Neural cell (in vitro differentiated cells): ENCODE measurements around the gene GPR146. TPM values are rescaled to one million over a fixed set of nuclear protein-coding genes. Genes with fewer than 3 reads are reported as not detected.

ENCODE experiments used
- H2AFZ ChIP-seq: fragments of 200-600, 300-800 bp; sonication (generic), shearing (Covaris generic); 2 replicates; pipeline ENCODE4 v1.6.0; 2014; ENCODE audit warnings: low read depth, mild to moderate bottlenecking, antibody characterized with exemption, low read length, moderate library complexity
- H3F3A ChIP-seq: fragments of 200-600 bp; shearing (Covaris generic); 2 replicates; pipeline ENCODE4 v1.6.1; 2016; ENCODE audit warnings: mild to moderate bottlenecking, moderate library complexity, mixed read lengths, antibody characterized with exemption, low read length; ENCODE audit not compliant: insufficient read depth, poor library complexity, severe bottlenecking
- H3K27ac ChIP-seq: fragments of 200-600, 300-800 bp; sonication (generic), shearing (Covaris generic); 2 replicates; pipeline ENCODE4 v1.5.1; 2014; ENCODE audit warnings: mild to moderate bottlenecking, low read length, moderate library complexity
- H3K27me3 ChIP-seq: fragments of 300-800, 200-600 bp; sonication (generic), shearing (Covaris generic); 2 replicates; pipeline ENCODE4 v1.6.0; 2014; ENCODE audit warnings: mild to moderate bottlenecking, low read depth, low read length, moderate library complexity; ENCODE audit not compliant: insufficient read depth
- H3K36me3 ChIP-seq: fragments of 300-800, 200-600 bp; sonication (generic), shearing (Covaris generic); 2 replicates; pipeline ENCODE4 v1.5.1; 2014; ENCODE audit warnings: mild to moderate bottlenecking, antibody characterized with exemption, low read length, moderate library complexity; ENCODE audit not compliant: insufficient read depth
- H3K4me2 ChIP-seq: fragments of 300-800, 200-600 bp; sonication (generic), shearing (Covaris generic); 2 replicates; pipeline ENCODE4 v1.6.0; 2014; ENCODE audit warnings: mild to moderate bottlenecking, low read length
- H3K4me3 ChIP-seq: fragments of 300-800, 200-600 bp; sonication (generic), shearing (Covaris generic); 2 replicates; pipeline ENCODE4 v1.5.1; 2014; ENCODE audit warnings: mild to moderate bottlenecking, low read length, moderate library complexity
- H3K79me2 ChIP-seq: fragments of 200-600 bp; shearing (Covaris generic); replicated peaks from 2 replicates; pipeline ENCODE4 v1.6.0; 2014; ENCODE audit warnings: mild to moderate bottlenecking, low read length, moderate library complexity; ENCODE audit not compliant: insufficient read depth
- H3K9ac ChIP-seq: fragments of 300-800, 200-600 bp; sonication (generic), shearing (Covaris generic); 2 replicates; pipeline ENCODE4 v1.6.1; 2016; ENCODE audit warnings: mild to moderate bottlenecking, low read length, mixed read lengths
- H3K9me2 ChIP-seq: fragments of 200-600 bp; shearing (Covaris generic); 2 replicates; pipeline ENCODE4 v1.6.1; 2016; ENCODE audit warnings: mild to moderate bottlenecking, low read length, mixed read lengths; ENCODE audit not compliant: insufficient read depth
- H3K9me3 ChIP-seq: fragments of 200-600, 300-800 bp; sonication (generic), shearing (Covaris generic); 2 replicates; pipeline ENCODE4 v1.6.1; 2016; ENCODE audit warnings: mild to moderate bottlenecking, mixed run types, low read length, moderate library complexity, mixed read lengths
- H4K20me1 ChIP-seq: fragments of 200-600 bp; shearing (Covaris generic); 2 replicates; pipeline ENCODE4 v1.6.1; 2016; ENCODE audit warnings: mild to moderate bottlenecking, mixed run types; ENCODE audit not compliant: insufficient read depth
- EP300 ChIP-seq: fragments of 450-650 bp; conservative IDR thresholded peaks from 2 replicates; pipeline ENCODE4 v1.6.1; 2014; ENCODE audit warnings: antibody characterized with exemption, mild to moderate bottlenecking, moderate library complexity; ENCODE audit not compliant: poor library complexity, severe bottlenecking
- EZH2 ChIP-seq: fragments of 200-600, 300-800 bp; shearing (Covaris generic), sonication (generic); IDR thresholded peaks from 2 replicates; pipeline ENCODE4 v1.6.1; 2014; ENCODE audit warnings: antibody characterized with exemption, low read length, borderline replicate concordance, mild to moderate bottlenecking; ENCODE audit not compliant: insufficient read depth, poor library complexity, severe bottlenecking
- MXI1 ChIP-seq: fragments of 450-650 bp; conservative IDR thresholded peaks from 2 replicates; pipeline ENCODE4 v1.6.1; 2014; ENCODE audit warnings: antibody characterized with exemption, mild to moderate bottlenecking; ENCODE audit not compliant: poor library complexity, severe bottlenecking
- POLR2AphosphoS5 ChIP-seq: IDR thresholded peaks from 2 replicates; pipeline ENCODE4 v1.6.1; 2012
- RAD21 ChIP-seq: fragments of 450-650 bp; conservative IDR thresholded peaks from 2 replicates; pipeline ENCODE4 v1.6.1; 2014; ENCODE audit warnings: antibody characterized with exemption, mild to moderate bottlenecking, moderate library complexity
- SMC3 ChIP-seq: fragments of 450-650 bp; conservative IDR thresholded peaks from 2 replicates; pipeline ENCODE4 v1.6.1; 2014; ENCODE audit warnings: antibody characterized with exemption, mild to moderate bottlenecking, moderate library complexity; ENCODE audit not compliant: poor library complexity
- TAF1 ChIP-seq: IDR thresholded peaks from 2 replicates; pipeline ENCODE4 v1.6.1; 2012; ENCODE audit warnings: low read depth
- polyA plus RNA-seq: library from polyadenylated mRNA; depleted of rRNA; stranded (reverse); fragments of >200 nt; gene quantifications from 2 replicates; pipeline ENCODE4 v1.2.3, GENCODE V29; 2014
- TF ChIP-seq, protein P1 (sequence below): fragments of 450-650 bp; IDR thresholded peaks from 2 replicates; pipeline ENCODE4 v1.5.1; 2014; ENCODE audit warnings: antibody characterized with exemption, mild to moderate bottlenecking, moderate library complexity; ENCODE audit not compliant: poor library complexity, severe bottlenecking
- TF ChIP-seq, protein P2 (sequence below): IDR thresholded peaks from 2 replicates; pipeline ENCODE4 v1.6.1; 2012; ENCODE audit warnings: borderline replicate concordance

Gene GPR146
- polyA plus RNA-seq, 1 donor from 2014 or later: not detected

DNA sequence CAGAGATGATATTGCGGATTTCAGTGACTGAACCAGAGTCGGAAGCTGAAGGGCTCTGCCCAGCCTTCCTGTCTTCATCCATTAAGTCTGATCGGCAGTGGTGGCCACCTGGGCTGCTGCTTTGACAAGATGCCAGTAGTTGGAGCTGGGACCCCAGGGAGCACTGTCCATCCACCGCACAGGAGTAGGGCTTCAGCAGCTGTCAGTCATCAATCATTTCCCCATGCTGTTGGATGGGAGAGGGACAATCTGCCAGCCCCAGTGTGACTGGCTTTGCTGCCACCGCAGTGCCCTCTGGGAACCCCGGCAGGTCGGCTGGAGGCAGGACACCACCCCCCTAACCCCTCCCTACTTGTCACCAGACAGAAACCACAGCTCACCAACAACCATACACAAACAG is 23.0 kb upstream of the GPR146 start:
- TF ChIP-seq TAF1 (no peak), MXI1 (no peak), EZH2 (no peak)
- H3K4me2 ChIP-seq: no peak overlapping the region
- peaks cover 31% of the 10 kb centered on the region for H3K79me2 ChIP-seq
- no peak overlapping the region for H3K4me3 ChIP-seq
- no peak overlapping the region for H3K27ac ChIP-seq
- no peak overlapping the region for H2AFZ ChIP-seq
- no peaks in the 10 kb centered on the region for H3K27me3 ChIP-seq
- H3K36me3 ChIP-seq: peaks cover 19% of the 10 kb centered on the region
- no peak overlapping the region for H3K9ac ChIP-seq
- no peaks in the 10 kb centered on the region for H3F3A ChIP-seq
- no peaks in the 10 kb centered on the region for H3K9me2 ChIP-seq
- peaks cover 14% of the 10 kb centered on the region for H3K9me3 ChIP-seq
- H4K20me1 ChIP-seq: peaks cover 20% of the 10 kb centered on the region

DNA sequence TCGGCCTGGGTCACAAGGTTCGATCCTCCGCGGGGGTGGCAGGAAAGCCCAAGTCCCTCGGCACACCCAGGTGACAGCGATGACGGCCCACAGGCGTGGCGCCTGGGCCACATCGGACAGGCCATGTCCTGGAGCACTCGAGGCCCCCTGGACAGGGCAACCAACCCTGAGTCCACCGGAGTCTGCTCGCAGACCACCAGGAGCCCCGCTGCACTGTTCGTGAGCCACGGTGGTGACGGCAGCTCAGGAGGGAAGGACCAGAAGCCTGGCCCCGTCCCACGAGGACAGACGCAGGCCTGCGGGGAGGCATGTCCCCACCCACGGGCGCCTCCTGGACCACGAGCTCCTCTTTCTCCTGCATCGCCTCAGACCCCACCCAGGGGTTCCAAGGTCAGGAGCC is 22.4 kb upstream of the GPR146 start:
- Histone ChIP-seq H3K9ac (no peak overlapping the region), H3K27ac (no peak overlapping the region), H2AFZ (no peak overlapping the region), H3K27me3 (no peaks in the 10 kb centered on the region), H3K4me3 (no peak overlapping the region), H4K20me1 (peaks cover 20% of the 10 kb centered on the region), H3K9me2 (no peaks in the 10 kb centered on the region), H3K4me2 (no peak overlapping the region), H3K9me3 (peaks cover 14% of the 10 kb centered on the region), H3F3A (no peaks in the 10 kb centered on the region), H3K79me2 (peaks cover 37% of the 10 kb centered on the region), H3K36me3 (peaks cover 23% of the 10 kb centered on the region)
- TF ChIP-seq, protein P1, sequence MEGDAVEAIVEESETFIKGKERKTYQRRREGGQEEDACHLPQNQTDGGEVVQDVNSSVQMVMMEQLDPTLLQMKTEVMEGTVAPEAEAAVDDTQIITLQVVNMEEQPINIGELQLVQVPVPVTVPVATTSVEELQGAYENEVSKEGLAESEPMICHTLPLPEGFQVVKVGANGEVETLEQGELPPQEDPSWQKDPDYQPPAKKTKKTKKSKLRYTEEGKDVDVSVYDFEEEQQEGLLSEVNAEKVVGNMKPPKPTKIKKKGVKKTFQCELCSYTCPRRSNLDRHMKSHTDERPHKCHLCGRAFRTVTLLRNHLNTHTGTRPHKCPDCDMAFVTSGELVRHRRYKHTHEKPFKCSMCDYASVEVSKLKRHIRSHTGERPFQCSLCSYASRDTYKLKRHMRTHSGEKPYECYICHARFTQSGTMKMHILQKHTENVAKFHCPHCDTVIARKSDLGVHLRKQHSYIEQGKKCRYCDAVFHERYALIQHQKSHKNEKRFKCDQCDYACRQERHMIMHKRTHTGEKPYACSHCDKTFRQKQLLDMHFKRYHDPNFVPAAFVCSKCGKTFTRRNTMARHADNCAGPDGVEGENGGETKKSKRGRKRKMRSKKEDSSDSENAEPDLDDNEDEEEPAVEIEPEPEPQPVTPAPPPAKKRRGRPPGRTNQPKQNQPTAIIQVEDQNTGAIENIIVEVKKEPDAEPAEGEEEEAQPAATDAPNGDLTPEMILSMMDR: no peak
- no peak for TF ChIP-seq TAF1
- TF ChIP-seq SMC3: no peak
- TF ChIP-seq MXI1: no peak
- TF ChIP-seq EP300: no peak
- TF ChIP-seq RAD21: no peak
- no peak for TF ChIP-seq EZH2
- TF ChIP-seq, protein P2, sequence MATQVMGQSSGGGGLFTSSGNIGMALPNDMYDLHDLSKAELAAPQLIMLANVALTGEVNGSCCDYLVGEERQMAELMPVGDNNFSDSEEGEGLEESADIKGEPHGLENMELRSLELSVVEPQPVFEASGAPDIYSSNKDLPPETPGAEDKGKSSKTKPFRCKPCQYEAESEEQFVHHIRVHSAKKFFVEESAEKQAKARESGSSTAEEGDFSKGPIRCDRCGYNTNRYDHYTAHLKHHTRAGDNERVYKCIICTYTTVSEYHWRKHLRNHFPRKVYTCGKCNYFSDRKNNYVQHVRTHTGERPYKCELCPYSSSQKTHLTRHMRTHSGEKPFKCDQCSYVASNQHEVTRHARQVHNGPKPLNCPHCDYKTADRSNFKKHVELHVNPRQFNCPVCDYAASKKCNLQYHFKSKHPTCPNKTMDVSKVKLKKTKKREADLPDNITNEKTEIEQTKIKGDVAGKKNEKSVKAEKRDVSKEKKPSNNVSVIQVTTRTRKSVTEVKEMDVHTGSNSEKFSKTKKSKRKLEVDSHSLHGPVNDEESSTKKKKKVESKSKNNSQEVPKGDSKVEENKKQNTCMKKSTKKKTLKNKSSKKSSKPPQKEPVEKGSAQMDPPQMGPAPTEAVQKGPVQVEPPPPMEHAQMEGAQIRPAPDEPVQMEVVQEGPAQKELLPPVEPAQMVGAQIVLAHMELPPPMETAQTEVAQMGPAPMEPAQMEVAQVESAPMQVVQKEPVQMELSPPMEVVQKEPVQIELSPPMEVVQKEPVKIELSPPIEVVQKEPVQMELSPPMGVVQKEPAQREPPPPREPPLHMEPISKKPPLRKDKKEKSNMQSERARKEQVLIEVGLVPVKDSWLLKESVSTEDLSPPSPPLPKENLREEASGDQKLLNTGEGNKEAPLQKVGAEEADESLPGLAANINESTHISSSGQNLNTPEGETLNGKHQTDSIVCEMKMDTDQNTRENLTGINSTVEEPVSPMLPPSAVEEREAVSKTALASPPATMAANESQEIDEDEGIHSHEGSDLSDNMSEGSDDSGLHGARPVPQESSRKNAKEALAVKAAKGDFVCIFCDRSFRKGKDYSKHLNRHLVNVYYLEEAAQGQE: no peak
- TF ChIP-seq POLR2AphosphoS5: no peak

DNA sequence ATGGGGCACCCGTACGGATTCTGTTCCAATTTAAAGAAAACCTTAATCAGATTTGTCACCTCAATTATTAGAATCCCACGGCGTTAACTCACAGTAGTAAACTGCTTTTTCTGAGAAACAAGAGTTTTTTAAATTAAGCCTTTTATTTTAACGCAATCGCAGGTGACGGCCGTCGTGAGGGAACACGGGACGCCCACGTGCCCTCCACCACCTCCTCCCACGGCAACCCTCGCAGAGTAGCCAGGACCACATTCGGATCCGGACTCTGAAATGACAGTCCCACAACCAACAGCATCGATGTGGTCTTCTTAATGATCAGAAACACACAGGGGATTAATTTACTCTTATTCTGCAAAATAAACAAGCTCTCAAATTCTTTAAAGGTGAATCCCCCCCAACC is 22.0 kb upstream of the GPR146 start:
- no peak overlapping the region for H3K9ac ChIP-seq
- H3K79me2 ChIP-seq: peaks cover 41% of the 10 kb centered on the region
- H3K4me3 ChIP-seq: no peak overlapping the region
- H4K20me1 ChIP-seq: peaks cover 16% of the 10 kb centered on the region
- TF ChIP-seq POLR2AphosphoS5: no peak
- TF ChIP-seq RAD21: no peak
- no peak for TF ChIP-seq EP300
- TF ChIP-seq, protein P2: no peak
- TF ChIP-seq TAF1: no peak
- TF ChIP-seq MXI1: no peak
- TF ChIP-seq EZH2: no peak
- no peak for TF ChIP-seq SMC3
- TF ChIP-seq, protein P1: no peak
- no peaks in the 10 kb centered on the region for H3F3A ChIP-seq
- H3K36me3 ChIP-seq: peaks cover 23% of the 10 kb centered on the region
- no peak overlapping the region for H2AFZ ChIP-seq
- peaks cover 14% of the 10 kb centered on the region for H3K9me3 ChIP-seq
- H3K4me2 ChIP-seq: no peak overlapping the region
- H3K27me3 ChIP-seq: no peaks in the 10 kb centered on the region
- no peaks in the 10 kb centered on the region for H3K9me2 ChIP-seq
- H3K27ac ChIP-seq: no peak overlapping the region
